Measurements from ENCODE around the gene DDHD1. TPM values are rescaled to one million over a fixed set of nuclear protein-coding genes. Genes with fewer than 3 reads are reported as not detected.
"Not testable (repeated sequence)": the region's sequence is repeated elsewhere in the genome, so short reads cannot be mapped to it uniquely, and the experiment has no call there.

The DDHD1 gene
- total RNA-seq, 1 donor from 2014 or later, result 18.1 TPM

DNA sequence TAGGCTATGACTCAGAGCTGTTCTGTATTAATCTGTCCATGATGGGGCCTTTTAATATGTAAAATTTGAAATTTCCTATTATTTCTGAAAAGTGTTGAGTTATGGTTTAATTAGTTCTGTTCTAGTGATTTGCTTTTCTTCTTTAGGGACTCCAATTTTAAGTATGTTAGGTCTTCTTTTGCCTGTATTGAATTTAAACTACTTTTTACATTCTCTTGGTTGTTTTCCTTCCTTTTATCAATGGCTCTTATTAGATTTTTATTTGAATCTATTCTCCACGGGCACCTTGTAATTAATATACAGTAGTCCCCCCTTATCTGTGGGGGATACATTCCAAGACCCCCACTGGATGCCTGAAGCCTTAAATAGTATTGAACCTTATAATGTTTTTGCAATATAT lies 46.4 kb downstream of the DDHD1 start:
- no peak for DNase-seq

GRCh38 chr14:53103636-53104340 lies 49.3 kb downstream of the DDHD1 start:
- DNase-seq, result no peak

GRCh38 chr14:53093206-53093605 lies 59.9 kb downstream of the DDHD1 start:
- DNase-seq, result no peak

- DNase-seq, result no peak
These were observed 62.3 kb downstream of the DDHD1 start for GRCh38 chr14:53090853-53091252.

DNA sequence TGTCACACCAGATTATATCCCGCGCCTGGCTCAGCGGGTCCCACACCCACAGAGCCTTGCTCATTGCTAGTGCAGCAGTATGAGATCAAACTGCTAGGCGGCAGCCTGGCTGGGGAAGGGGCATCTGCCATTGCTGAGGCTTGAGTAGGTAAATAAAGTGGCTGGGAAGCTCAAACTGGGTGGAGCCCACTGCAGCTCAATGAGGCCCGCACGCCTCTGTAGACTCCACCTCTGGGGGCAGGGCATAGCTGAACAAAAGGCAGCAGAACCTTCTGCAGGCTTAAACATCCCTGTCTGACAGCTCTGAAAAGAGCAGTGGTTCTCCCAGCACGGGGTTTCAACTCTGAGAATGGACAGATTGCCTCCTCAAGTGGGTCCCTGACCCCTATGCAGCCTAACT lies 68.2 kb downstream of the DDHD1 start:
- not testable (repeated sequence) for DNase-seq

DNA sequence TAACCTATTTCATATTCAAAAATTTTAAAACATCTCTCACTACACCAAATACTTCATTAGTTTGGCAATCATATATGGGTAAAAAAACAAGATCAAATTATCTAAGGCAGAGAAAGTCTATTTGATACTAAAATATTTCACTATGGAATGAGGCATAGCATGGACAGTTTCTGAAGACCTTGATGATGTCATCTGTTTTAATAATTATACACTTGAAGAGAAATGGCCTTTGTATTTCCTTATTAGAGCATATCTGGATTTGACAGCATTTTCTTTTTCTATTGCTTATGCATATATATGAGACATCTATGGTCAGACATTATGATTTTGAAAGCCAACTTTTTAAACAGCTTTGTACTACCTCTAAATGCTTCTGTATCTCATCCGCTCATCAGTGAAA lies 88.6 kb downstream of the DDHD1 start:
- no peak for DNase-seq

GRCh38 chr14:53062856-53063255 lies 90.3 kb downstream of the DDHD1 start:
- peak; percentile 89 for DNase-seq

DNA sequence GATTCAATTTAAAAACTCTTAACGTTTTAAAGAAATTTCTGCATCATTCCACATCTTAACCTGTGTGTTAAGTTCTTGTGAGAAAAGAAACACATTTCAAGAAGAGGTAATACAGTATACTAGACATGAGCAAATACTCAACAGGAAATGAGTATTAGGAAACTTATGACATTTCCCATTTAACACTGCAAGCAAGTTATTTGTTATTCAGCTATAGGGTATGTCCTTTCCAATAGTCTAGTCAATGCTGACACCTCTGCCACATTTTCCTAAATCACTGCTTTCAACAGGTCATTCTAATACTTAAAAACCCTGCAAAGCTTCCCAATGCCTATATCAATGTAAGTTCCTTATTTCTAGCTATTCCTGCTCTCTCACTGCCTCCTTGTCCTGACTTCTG lies 93.1 kb downstream of the DDHD1 start:
- DNase-seq, result no peak

GRCh38 chr14:53055003-53055402 lies 98.1 kb downstream of the DDHD1 start:
- peak; percentile 84 for DNase-seq

DNA sequence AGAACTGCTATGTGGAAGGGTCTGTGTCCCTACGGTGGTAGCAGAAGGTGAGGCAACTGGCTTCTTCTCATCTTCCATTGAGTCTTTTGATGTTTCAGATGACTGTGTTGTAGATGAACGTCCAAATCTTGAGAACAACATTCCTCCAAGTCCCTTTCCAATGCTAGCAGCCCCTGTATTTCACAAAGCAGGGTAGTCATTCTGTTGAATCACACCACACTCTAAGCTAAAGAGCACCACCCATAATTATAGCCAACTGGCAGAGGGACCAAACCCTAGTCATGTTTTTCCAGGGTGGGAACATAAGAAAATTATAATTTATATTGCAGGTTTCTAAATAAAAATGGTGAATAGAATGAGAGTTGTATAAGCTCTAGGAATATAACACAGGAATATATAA lies 98.7 kb downstream of the DDHD1 start:
- DNase-seq, result no peak

DNA sequence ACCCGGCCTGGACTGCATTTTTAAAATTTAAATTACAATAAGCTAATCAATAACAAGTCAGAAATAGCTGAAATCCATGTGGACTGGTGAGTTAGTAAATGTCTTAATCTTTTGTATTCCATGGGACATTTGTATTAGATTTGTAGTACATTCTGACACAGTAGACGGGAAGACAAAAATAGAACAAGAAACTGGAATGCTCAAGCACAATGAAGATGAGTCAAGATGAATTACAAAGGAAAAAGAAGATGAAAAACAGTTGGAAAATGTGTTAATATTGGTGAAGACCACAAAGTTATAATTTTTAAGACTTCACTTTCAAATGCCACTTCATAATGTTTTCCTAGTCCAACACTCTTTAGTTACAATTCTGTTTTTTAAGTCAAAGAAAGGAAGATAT lies 104.5 kb downstream of the DDHD1 start:
- DNase-seq, result no peak

DNA sequence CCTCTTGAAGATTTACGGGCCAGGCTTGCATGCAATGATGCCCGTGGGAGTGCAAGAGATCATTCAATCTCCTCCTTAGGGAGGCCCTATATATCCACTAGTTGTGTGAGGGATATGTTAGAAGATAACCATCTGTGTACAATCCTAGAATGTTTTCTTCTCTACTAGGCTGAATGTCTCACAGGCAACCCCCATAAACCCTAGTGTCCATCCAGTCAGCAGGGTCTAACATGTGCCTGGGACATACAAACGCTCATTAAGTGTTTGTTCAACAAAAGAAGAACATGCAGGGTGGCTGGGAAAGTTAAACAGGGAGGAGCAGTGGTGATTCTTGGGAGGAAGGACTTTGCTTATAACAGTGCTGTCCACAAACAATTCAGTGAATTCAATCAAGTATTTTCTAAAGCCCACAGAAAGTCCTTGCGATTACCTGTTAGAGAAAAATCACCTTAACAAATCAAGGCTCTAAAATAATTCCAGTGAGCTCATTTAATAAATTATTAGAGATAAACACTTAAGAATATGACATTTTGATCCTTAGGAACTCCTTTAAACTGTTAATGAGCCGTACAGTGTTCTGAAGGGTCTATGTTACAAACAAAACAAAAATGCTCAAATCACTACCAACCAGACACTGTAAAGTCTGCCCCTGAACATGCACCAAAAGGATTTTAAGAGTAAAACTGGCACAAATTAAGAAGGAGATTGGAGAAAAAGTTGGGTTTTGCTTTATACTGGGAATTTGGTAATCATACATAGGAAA lies 105.6 kb downstream of the DDHD1 start:
- DNase-seq, result no peak

- no peak for DNase-seq
These were observed 108.6 kb downstream of the DDHD1 start for GRCh38 chr14:53044486-53044885.

DNA sequence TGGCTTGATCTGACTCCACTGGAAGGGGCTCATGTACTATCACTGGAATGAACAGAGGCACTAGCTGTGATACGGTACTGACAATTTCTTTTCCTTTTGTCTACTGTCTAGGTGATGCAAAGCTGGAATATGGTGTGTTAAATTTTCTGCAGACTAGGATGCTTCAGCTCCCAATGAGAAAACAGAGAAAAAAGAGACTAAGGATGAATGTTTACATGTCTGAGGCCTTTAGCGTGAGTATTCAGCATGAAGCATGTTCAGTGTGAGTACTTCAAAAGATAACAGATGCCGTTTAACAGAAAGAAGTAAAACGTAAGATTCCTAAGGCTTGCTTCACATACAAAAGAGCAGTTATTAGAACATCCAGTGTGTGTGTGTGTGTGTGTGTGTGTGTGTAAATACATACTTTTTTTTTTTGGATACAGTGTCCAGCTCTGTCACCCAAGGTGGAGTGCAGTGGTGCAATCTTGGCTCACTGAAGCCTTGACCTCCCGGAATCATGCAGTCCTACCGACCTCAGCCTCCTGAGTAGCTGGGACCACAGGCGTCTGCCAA lies 110.0 kb downstream of the DDHD1 start:
- no peak for DNase-seq

DNA sequence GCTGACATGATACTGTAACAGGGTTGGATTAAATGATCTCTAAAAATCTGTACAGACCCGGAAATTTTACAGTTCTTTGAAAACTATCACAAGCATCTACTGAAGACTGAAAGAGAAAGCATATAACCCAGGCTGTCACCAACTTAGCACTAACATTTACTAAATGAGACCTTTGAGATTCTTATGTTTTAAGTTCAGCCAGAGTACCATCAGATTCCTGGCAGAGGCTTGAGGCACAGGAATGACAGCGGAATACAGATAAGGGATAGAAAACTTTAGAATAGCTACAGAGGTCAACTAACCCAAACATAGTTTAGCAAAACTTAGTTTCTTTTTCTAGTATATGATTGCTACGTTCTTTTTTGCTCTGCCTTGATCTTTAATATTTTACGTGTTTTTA lies 110.6 kb downstream of the DDHD1 start:
- DNase-seq, result peak; percentile 14

DNA sequence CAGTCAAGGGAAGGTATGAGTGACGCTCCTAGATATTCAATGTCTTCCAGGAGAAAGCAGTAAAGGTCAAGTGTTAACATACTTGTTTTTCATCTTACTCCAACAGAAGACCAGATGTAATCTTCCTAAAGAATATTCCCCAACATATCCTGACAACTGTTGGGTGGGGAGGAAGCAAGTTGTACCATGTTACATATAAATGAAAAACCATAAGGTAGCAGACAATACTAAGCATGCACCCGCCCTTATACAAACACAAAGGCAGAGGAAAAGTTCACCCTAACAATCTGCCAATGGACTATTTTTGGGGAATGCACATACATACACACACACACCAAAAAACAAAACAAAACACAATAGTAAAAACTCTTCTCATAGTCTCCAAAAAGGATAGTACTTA lies 112.1 kb downstream of the DDHD1 start:
- no peak for DNase-seq

DNA sequence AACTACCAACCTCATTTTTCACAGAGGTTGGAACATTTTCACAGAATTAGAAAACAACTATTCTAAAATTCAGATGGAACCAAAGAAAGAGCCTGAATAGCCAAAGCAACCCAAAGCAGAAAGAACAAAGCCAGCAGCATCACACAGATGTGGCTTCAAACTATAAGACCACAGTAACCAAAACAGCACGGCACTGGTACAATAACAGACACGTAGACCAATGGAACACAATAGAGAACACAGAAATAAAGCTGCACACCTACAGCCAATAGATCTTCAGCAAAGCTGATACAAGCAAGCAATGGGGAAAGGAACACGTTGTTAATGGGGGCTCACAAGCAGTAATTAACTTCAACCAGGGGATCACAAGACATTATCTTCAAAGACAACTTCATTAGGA lies 114.5 kb downstream of the DDHD1 start:
- DNase-seq, result no peak

- no peak for DNase-seq
These were observed 116.1 kb downstream of the DDHD1 start for GRCh38 chr14:53037016-53037415.

GRCh38 chr14:53035336-53036210 lies 117.5 kb downstream of the DDHD1 start:
- DNase-seq, result peak; percentile 32

DNA sequence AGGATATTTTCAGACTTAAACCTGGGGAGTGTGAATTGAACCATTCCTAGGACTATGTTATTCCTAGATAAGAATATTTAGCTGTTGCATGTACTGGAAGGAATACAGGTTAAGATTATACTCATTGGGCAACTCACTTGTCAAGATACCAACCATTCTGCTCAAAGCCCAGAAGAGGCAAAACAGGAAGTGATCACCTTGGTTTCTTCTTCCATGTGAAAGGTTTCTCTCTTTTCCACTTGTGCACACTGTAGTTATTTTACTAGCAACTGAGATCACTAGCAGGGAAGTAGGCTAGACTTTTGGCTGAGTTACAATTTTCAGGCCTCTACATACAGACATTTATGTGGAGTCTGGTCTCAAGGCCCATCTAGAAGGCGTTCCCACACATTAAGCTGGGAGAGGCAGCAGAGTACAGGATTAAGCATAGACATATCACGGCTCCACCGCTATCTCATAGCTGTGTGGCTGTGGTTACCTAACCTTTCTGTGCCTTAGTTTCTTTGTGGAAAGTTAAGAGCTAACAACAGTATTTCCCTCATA lies 118.4 kb downstream of the DDHD1 start:
- peak; percentile 10 for DNase-seq

DNA sequence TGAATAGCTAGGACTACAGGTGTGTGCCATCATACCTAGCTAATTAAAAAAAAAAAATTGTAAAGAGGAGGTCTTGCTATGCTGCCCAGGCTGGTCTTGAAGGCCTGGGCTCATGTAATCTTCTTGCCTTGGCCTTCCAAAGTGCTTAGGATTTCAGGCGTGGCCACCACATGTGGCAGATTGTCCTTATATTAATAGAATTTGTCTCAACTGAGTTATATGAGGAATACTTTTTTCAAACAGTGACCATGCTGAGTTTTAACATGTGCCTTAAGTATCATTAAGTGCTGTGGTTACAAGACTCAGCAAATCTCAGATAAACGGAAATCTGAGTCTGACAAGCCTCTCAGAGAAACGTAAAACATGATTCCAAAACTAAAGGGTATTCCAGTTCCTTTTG lies 119.1 kb downstream of the DDHD1 start:
- no peak for DNase-seq

- DNase-seq, result no peak
These were observed 120.2 kb downstream of the DDHD1 start for GRCh38 chr14:53032838-53033390.
